Activated CD4-positive, alpha-beta memory T cell treated with anti-CD3 and anti-CD28 coated beads for 36 hours (primary cell): ENCODE data around the gene MT1A. TPM values are rescaled to one million over a fixed set of nuclear protein-coding genes. Genes with fewer than 3 reads are reported as not detected.
"Not testable (repeated sequence)": the region's sequence is repeated elsewhere in the genome, so short reads cannot be mapped to it uniquely, and the experiment has no call there.

ENCODE experiments used
- CTCF ChIA-PET: fragments of 350-600 bp; sonication (Branson Sonifier 250); formaldehyde crosslinking; loops from one replicate; lab custom pipeline; 2021; ENCODE audit warnings: antibody characterized with exemption, inconsistent platforms; lab: Charles Lee
- POLR2A ChIA-PET: fragments of 350-600 bp; sonication (Branson Sonifier 250); formaldehyde crosslinking; loops from one replicate; lab custom pipeline; 2021; ENCODE audit warnings: antibody characterized with exemption; lab: Charles Lee
- DNase-seq: peaks from one replicate; pipeline ENCODE4 v3.0.0-alpha.2; 2020
- H3K27ac Mint-ChIP-seq: one replicate; pipeline ENCODE4 v1.8.0; 2021; ENCODE audit warnings: mixed read lengths
- H3K27me3 Mint-ChIP-seq: one replicate; pipeline ENCODE4 v1.8.0; 2021; ENCODE audit warnings: mixed read lengths
- H3K36me3 Mint-ChIP-seq: one replicate; pipeline ENCODE4 v1.8.0; 2021; ENCODE audit warnings: mixed read lengths
- H3K4me1 Mint-ChIP-seq: one replicate; pipeline ENCODE4 v1.8.0; 2021; ENCODE audit warnings: low read depth, mixed read lengths
- H3K4me3 Mint-ChIP-seq: one replicate; pipeline ENCODE4 v1.8.0; 2021; ENCODE audit warnings: mild to moderate bottlenecking, mixed read lengths
- H3K9me3 Mint-ChIP-seq: one replicate; pipeline ENCODE4 v1.8.0; 2021; ENCODE audit warnings: mixed read lengths
- intact Hi-C: fragments of 100-400 bp; cut with micrococcal nuclease; formaldehyde crosslinking; loops from one replicate; pipeline ENCODE4 v1.15.1; 2023
- total RNA-seq, 2 experiments: library from RNA; stranded (reverse); gene quantifications; one replicate each; pipeline ENCODE4 v1.2.3, GENCODE V29; 2021

Gene MT1A
- total RNA-seq, 2 experiments from 2014 or later, result 0.94 TPM; not detected in 1

DNA sequence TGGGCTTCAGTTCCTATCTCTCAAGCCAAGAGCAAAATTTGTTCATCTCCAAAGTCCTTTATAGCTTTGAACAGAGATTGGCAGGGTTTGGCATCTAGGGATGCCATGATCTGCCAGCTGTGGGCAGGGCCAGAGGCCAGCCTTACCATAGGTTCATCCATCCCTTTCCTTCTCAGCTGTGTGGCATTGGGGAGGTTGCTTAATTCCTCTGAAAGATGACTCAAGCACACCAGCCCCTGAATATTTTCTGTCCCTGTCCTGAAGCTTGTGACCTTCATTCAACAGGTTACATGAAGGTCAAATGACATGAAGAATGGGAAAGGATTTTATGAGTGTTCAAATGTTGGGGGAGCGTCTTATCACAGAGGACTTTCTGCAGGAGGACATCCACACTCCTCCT, 26.0 kb downstream of the MT1A start:
- H3K4me3 Mint-ChIP-seq, result no peak overlapping the region
- no peak for DNase-seq
- intact Hi-C loops, result no loop called here
- peaks cover 2% of the 10 kb centered on the region for H3K36me3 Mint-ChIP-seq
- H3K9me3 Mint-ChIP-seq, result no peaks in the 10 kb centered on the region
- H3K27ac Mint-ChIP-seq, result no peak overlapping the region
- ChIA-PET POLR2A (no interaction called here), CTCF (interaction anchor here (0.6 to 1.3 kb wide), 2 partner anchors 38 to 228 kb away, joined by 3 to 5 read pairs; no protein-coding TSS in a partner anchor)
- peaks cover 23% of the 10 kb centered on the region for H3K4me1 Mint-ChIP-seq
- peaks cover 21% of the 10 kb centered on the region for H3K27me3 Mint-ChIP-seq

DNA sequence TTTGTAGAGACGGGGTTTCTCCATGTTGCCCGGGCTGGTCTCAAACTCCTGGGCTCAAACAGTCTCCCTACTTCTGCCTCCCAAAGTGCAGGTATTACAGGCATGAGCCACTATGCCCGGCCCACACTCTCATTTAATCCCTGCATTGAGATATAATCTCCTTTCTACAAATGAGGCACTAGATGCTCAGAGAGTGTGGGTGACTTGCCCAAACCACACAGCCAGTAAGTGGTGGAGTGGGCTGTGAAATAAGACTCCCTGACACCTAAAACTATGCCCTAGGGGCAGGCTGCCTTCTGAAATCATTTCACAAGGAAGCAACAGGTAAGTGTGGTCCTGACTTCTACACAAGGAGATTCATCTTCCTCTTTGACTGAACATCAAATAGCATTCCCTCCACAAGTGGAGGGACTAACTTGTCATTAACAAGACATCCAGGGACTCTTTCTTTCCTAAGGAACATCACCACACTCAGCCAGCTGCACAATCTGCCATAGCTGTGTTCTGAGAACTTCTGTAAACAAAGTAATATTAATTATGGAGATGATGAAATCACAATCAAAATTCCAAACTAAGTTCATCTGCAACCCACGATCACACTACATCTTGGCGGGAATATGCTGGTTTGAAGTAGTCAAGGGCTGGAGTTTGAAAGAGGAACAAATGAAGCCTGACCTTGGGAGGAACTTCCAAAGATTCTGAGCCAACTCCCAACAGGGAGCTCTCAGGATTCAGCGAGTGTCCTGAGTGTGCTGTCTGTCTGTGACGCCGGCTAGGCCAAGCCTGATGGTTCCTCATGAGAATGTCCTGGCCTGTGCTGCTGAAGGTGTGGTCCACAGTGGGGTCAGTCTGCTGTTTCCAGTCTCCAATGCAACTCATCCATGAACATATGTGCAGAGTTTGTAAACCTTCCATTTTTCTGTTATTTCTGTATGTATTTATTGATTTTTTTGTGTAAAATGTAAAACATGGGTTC, 27.1 kb downstream of the MT1A start:
- H3K36me3 Mint-ChIP-seq, DNase-seq, H3K9me3 Mint-ChIP-seq, intact Hi-C loops, POLR2A ChIA-PET, H3K4me3 Mint-ChIP-seq, H3K27ac Mint-ChIP-seq: not testable (repeated sequence)
- Mint-ChIP-seq H3K27me3 (peaks cover 30% of the 10 kb centered on the region), H3K4me1 (peaks cover 27% of the 10 kb centered on the region)
- CTCF ChIA-PET, result interaction anchor here (1.3 kb wide), 1 partner anchor 36 kb away, joined by 3 read pairs; no protein-coding TSS in a partner anchor

DNA sequence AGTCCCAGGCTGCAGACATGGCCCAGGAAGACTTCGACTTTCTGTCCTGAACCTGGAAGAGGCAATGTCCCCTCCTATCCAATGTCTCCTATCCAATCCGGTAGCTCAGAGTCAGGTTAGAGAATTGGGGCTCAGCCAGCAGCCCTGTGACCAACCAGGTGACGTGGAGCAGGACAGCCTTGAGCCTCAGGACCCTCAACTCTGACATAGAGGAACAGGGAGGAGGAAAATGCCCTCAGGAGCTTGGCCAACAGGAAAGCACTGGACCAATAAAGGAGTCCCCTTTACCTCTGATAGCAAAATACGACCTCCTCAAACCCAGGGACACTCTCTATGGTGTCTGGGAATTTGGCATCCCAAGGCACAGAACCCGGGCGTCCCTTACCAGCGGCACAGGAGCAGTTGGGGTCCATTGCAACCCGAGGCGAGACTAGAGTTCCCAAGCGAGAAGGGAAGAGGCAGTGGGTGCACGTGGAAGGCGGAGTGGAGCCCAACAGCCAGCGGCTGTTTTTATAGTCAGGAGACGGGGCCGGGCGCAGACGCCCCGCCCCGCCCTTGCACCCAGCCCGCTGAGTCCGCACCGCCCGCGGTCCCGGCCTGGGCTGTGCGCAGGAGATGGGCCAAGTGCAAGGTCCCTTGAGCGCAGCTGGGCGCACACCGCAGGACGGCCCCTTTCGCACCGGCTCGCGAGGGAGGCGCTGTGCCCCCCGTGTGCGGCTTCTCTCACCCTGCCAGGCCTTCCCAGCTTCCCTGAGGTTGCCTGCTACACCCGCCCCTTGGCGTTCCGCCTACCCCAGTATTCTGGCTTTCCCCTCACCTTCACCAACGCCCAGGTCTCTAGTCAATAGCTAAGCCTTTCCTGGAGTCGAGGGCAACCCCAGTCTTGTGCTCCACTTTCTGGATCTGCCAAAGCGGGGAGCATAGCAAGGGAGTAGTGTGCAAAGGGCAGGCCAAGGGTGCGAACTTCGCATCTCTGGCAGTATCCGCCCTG, 29.4 kb downstream of the MT1A start, which contains the start of gene MT1G:
Gene MT1G, minus strand, starts transcription at position 485 of the 991 bp plus-strand sequence. Its CDS starts 72 bp downstream, at position 413.
- intact Hi-C loops, result no loop called here
- H3K4me3 Mint-ChIP-seq, result no peak within 1 kb of the TSS
- CTCF ChIA-PET, result interaction anchor here (0.6 to 1.3 kb wide), 2 partner anchors 22 to 64 kb away, joined by 3 read pairs; no protein-coding TSS in a partner anchor

DNA sequence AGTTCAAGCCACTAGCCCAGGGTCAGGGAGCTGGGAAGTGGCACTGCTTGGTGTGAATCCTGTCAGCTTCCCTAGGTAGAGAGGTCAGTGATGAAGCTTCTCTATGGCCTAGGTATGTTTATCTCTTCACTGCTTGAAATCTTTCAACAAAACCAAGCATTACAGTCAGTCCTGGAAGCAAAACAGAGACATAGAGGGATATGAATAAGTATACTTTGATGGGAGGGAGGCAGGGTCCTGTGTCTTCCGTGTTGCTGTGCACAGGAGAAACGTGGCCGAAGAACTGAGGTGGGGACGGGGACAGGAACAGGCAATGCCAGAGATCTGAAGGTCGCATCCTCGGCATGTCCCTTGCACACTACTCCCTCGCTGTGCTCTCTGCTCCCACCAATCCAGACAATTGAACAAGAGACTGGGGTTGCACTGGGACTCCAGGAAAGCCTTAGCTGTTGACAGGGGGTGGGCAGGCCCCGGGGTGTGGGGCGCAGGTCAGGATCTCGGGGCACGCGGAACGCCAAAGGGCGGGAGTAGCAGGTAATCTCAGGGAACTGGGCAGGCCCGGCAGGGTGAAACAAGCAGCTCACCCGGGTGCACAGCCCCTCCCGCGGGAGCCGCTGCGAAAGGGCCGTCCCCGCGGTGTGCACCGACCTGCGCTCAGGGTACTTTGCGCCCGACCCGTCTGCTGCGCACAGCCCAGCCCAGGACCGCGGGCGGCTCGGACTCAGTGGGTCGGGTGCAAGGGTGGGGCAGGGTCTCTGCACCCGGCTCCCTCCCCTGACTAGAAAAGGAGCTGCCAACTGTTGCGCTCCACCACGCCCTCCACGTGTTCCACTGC, 30.8 kb downstream of the MT1A start, which contains the start of gene MT1H:
Gene MT1H, plus strand, starts transcription at position 810 of the 835 bp plus-strand sequence. CDS start 71 bp downstream, outside the sequence.
- H3K9me3 Mint-ChIP-seq, result no peaks in the 10 kb centered on the region
- peaks cover 45% of the 10 kb centered on the region for H3K27me3 Mint-ChIP-seq
- H3K27ac Mint-ChIP-seq, result no peak within 1 kb of the TSS
- peaks cover 17% of the 10 kb centered on the region for H3K4me1 Mint-ChIP-seq
- H3K36me3 Mint-ChIP-seq, result peaks cover 2% of the 10 kb centered on the region
- ChIA-PET POLR2A (interaction anchor here (1.0 to 1.3 kb wide), 2 partner anchors 13 to 14 kb away, joined by 3 read pairs; partner anchors contain the start of gene MT1X), CTCF (interaction anchor here (1.3 kb wide), 1 partner anchor 69 kb away, joined by 3 read pairs; no protein-coding TSS in a partner anchor)
- intact Hi-C loops, result no loop called here
- DNase-seq, result no peak
- no peak within 1 kb of the TSS for H3K4me3 Mint-ChIP-seq

More for the DNA sequence above, 29.4 kb downstream of the MT1A start, which contains the start of gene MT1G:
- Mint-ChIP-seq H3K4me1 (peaks cover 21% of the 10 kb centered on the region), H3K27me3 (peaks cover 42% of the 10 kb centered on the region), H3K27ac (no peak within 1 kb of the TSS), H3K9me3 (no peaks in the 10 kb centered on the region), H3K36me3 (peaks cover 2% of the 10 kb centered on the region)
- DNase-seq, result peak; percentile 37
- POLR2A ChIA-PET, result interaction anchor here (1.3 kb wide), 1 partner anchor 15 kb away, joined by 3 read pairs; no protein-coding TSS in a partner anchor

- H3K27me3 Mint-ChIP-seq, result peaks cover 51% of the 10 kb centered on the region
- H3K36me3 Mint-ChIP-seq, result peaks cover 2% of the 10 kb centered on the region
- POLR2A ChIA-PET, result interaction anchor here (1.0 kb wide), 1 partner anchor 12 kb away, joined by 3 read pairs; the partner anchor contains the start of gene MT1X
- intact Hi-C loops, result no loop called here
- H3K27ac Mint-ChIP-seq, result no peak overlapping the region
- H3K9me3 Mint-ChIP-seq, result no peaks in the 10 kb centered on the region
- DNase-seq, result no peak
- no peak overlapping the region for H3K4me3 Mint-ChIP-seq
- peaks cover 17% of the 10 kb centered on the region for H3K4me1 Mint-ChIP-seq
- CTCF ChIA-PET, result interaction anchor here (0.6 to 1.3 kb wide), 3 partner anchors 17 to 70 kb away, joined by 3 to 4 read pairs (median 3); no protein-coding TSS in a partner anchor
These were observed 31.6 kb downstream of the MT1A start for GRCh38 chr16:56669840-56670619.

DNA sequence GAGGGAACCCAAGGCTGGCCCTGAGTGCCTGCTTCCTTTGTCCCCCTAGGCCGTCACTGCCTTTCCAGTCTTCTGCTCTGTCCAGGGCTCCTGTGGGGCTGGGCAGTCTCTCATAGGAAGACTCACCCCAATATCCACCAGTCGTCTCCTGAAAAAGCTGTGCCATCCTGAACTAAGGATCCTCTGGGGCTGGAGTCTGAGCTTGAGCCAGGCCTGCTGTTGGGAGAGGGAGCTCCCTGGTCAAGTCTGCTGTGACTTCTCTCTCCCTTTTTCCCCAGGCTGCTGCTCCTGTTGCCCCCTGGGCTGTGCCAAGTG, 32.1 kb downstream of the MT1A start:
- CTCF ChIA-PET, result interaction anchor here (0.9 kb wide), 1 partner anchor 27 kb away, joined by 3 read pairs; no protein-coding TSS in a partner anchor
- no peak for DNase-seq
- POLR2A ChIA-PET, result no interaction called here
- Mint-ChIP-seq H3K9me3 (no peaks in the 10 kb centered on the region), H3K4me3 (no peak overlapping the region), H3K4me1 (peaks cover 21% of the 10 kb centered on the region), H3K36me3 (peaks cover 2% of the 10 kb centered on the region), H3K27ac (no peak overlapping the region), H3K27me3 (peaks cover 54% of the 10 kb centered on the region)
- intact Hi-C loops, result no loop called here

DNA sequence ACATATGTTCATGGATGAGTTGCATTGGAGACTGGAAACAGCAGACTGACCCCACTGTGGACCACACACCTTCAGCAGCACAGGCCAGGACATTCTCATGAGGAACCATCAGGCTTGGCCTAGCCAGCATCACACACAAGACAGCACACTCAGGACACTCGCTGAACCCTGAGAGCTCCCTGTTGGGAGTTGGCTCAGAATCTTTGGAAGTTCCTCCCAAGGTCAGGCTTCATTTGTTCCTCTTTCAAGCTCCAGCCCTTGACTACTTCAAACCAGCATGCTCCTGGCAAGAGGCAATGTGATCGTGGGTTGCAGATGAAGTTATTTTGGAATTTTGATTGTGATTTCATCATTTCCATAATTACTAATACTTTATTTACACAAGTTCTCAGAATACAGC, 33.2 kb downstream of the MT1A start:
- H3K4me3 Mint-ChIP-seq, intact Hi-C loops, DNase-seq, H3K9me3 Mint-ChIP-seq, H3K27ac Mint-ChIP-seq, H3K36me3 Mint-ChIP-seq, POLR2A ChIA-PET: not testable (repeated sequence)
- H3K27me3 Mint-ChIP-seq, result peaks cover 54% of the 10 kb centered on the region
- H3K4me1 Mint-ChIP-seq, result peaks cover 26% of the 10 kb centered on the region
- CTCF ChIA-PET, result interaction anchor here (2.9 kb wide), 1 partner anchor 30 kb away, joined by 13 read pairs; no protein-coding TSS in a partner anchor

- H3K9me3 Mint-ChIP-seq, H3K27ac Mint-ChIP-seq, intact Hi-C loops, POLR2A ChIA-PET, H3K36me3 Mint-ChIP-seq, DNase-seq, H3K4me3 Mint-ChIP-seq: not testable (repeated sequence)
- CTCF ChIA-PET, result interaction anchor here (1.8 to 2.9 kb wide), 2 partner anchors 30 to 95 kb away, joined by 5 to 13 read pairs; no protein-coding TSS in a partner anchor
- Mint-ChIP-seq H3K27me3 (peaks cover 54% of the 10 kb centered on the region), H3K4me1 (peaks cover 26% of the 10 kb centered on the region)
These were observed 33.7 kb downstream of the MT1A start for GRCh38 chr16:56672171-56672570.

- H3K4me3 Mint-ChIP-seq, result no peak overlapping the region
- DNase-seq, result no peak
- no peak overlapping the region for H3K27ac Mint-ChIP-seq
- peaks cover 24% of the 10 kb centered on the region for H3K4me1 Mint-ChIP-seq
- POLR2A ChIA-PET, result no interaction called here
- CTCF ChIA-PET, result interaction anchor here (1.2 to 2.9 kb wide), 3 partner anchors 10 to 96 kb away, joined by 4 to 13 read pairs (median 5); no protein-coding TSS in a partner anchor
- no peaks in the 10 kb centered on the region for H3K36me3 Mint-ChIP-seq
- intact Hi-C loops, result no loop called here
- H3K9me3 Mint-ChIP-seq, result no peaks in the 10 kb centered on the region
- H3K27me3 Mint-ChIP-seq, result peaks cover 47% of the 10 kb centered on the region
These were observed 34.5 kb downstream of the MT1A start for GRCh38 chr16:56672761-56673536.
